Measurements from ENCODE around the gene SVIP. TPM values are rescaled to one million over a fixed set of nuclear protein-coding genes. Genes with fewer than 3 reads are reported as not detected.

The SVIP gene
- total and polyA plus RNA-seq, 4 donors, result 2.7 to 7.2 (median 4.8) TPM

- TF ChIP-seq SP1 (IDR thresholded peaks at IDR 0.05) (no peak), JUND (IDR thresholded peaks at IDR 0.05) (no peak), ZBTB33 (IDR thresholded peaks at IDR 0.05) (no peak), HNF4G (IDR thresholded peaks at IDR 0.05) (no peak), TAF1 (conservative IDR thresholded peaks at IDR 0.05) (no peak), RAD21 (IDR thresholded peaks at IDR 0.05) (no peak), CTCF (IDR thresholded peaks at IDR 0.05; ENCODE audit: low read depth, low read length, missing input control) (no peak), FOXA1 (IDR thresholded peaks at IDR 0.05) (no peak), GABPA (IDR thresholded peaks at IDR 0.05 in 1 of 2, conservative IDR thresholded peaks at IDR 0.05 in 1 of 2) (no peak), MAX (IDR thresholded peaks at IDR 0.05) (no peak), YY1 (IDR thresholded peaks at IDR 0.05) (no peak), HNF4A (conservative IDR thresholded peaks at IDR 0.05) (no peak), RXRA (IDR thresholded peaks at IDR 0.05) (no peak)
- Histone ChIP-seq H3K4me1 (ENCODE audit: control insufficient read depth in 4 of 4, insufficient read depth in 4 of 4, low read length in 3 of 4) (peaks cover 0 to 4% (median 0%) of the 10 kb centered on the region in 4 donors), H3K9ac (ENCODE audit: low read depth in 1 of 2, low read length in 2 of 2) (no peak overlapping the region), H3K27me3 (ENCODE audit: control insufficient read depth in 4 of 4, insufficient read depth in 4 of 4, low read length in 3 of 4) (no peaks in the 10 kb centered on the region), H3K4me3 (ENCODE audit: low read depth in 1 of 3, low read length in 3 of 3) (no peak overlapping the region), H3K27ac (ENCODE audit: low read depth in 1 of 2, low read length in 2 of 2) (no peak overlapping the region), H3K9me3 (ENCODE audit: control insufficient read depth in 4 of 4, low read length in 3 of 4) (no peaks in the 10 kb centered on the region), H3K36me3 (ENCODE audit: control insufficient read depth in 4 of 4, insufficient read depth in 3 of 4, low read depth in 1 of 4, low read length in 3 of 4) (peaks cover 0 to 3% (median 0%) of the 10 kb centered on the region in 4 donors)
- WGBS, result 90% methylated on average over 3 of the region's 3 CpGs
- no peak for DNase-seq (ENCODE audit: low spot score)
These were observed 43.1 kb downstream of the SVIP start for GRCh38 chr11:22786475-22786874.

GRCh38 chr11:22785251-22785650, 44.4 kb downstream of the SVIP start:
- peaks cover 0 to 4% (median 0%) of the 10 kb centered on the region in 4 donors for H3K4me1 ChIP-seq (ENCODE audit: control insufficient read depth in 4 of 4, insufficient read depth in 4 of 4, low read length in 3 of 4)
- H3K4me3 ChIP-seq (ENCODE audit: low read depth in 1 of 3, low read length in 3 of 3), result no peak overlapping the region
- H3K36me3 ChIP-seq (ENCODE audit: control insufficient read depth in 4 of 4, insufficient read depth in 3 of 4, low read depth in 1 of 4, low read length in 3 of 4), result peaks cover 0 to 3% (median 0%) of the 10 kb centered on the region in 4 donors
- H3K9ac ChIP-seq (ENCODE audit: low read depth in 1 of 2, low read length in 2 of 2), result no peak overlapping the region
- H3K9me3 ChIP-seq (ENCODE audit: control insufficient read depth in 4 of 4, low read length in 3 of 4), result no peaks in the 10 kb centered on the region
- no peak overlapping the region for H3K27ac ChIP-seq (ENCODE audit: low read depth in 1 of 2, low read length in 2 of 2)
- H3K27me3 ChIP-seq (ENCODE audit: control insufficient read depth in 4 of 4, insufficient read depth in 4 of 4, low read length in 3 of 4), result no peaks in the 10 kb centered on the region
- no peak for DNase-seq (ENCODE audit: low spot score)
- no peak for TF ChIP-seq ZBTB33 (IDR thresholded peaks at IDR 0.05)
- TF ChIP-seq NR2F2 (IDR thresholded peaks at IDR 0.05), result no peak
- TF ChIP-seq TAF1 (conservative IDR thresholded peaks at IDR 0.05), result no peak
- TF ChIP-seq FOXA2 (IDR thresholded peaks at IDR 0.05), result no peak
- TF ChIP-seq RXRA (IDR thresholded peaks at IDR 0.05), result no peak
- no peak for TF ChIP-seq HNF4G (IDR thresholded peaks at IDR 0.05)
- TF ChIP-seq FOXA1 (IDR thresholded peaks at IDR 0.05), result no peak
- TF ChIP-seq JUND (IDR thresholded peaks at IDR 0.05), result no peak
- no peak for TF ChIP-seq YY1 (IDR thresholded peaks at IDR 0.05)
- TF ChIP-seq REST (IDR thresholded peaks at IDR 0.05), result no peak
- no peak for TF ChIP-seq HNF4A (conservative IDR thresholded peaks at IDR 0.05)
